Breast epithelium (tissue), 4 donors: Measurements from ENCODE around the gene GGN. TPM values are rescaled to one million over a fixed set of nuclear protein-coding genes. Genes with fewer than 3 reads are reported as not detected.

Experiments used
- DNase-seq, 2 donors: peaks; one replicate each; pipeline ENCODE4 v3.0.0-alpha.2; 2019; ENCODE audit warnings: low spot score in 2 of 2
- H3K27ac ChIP-seq, 2 donors: fragments of 200-600 bp; sonication (generic) in 1 of 2; one replicate each; pipeline ENCODE4 v1.5.1; 2016 to 2019; ENCODE audit warnings: mild to moderate bottlenecking in 1 of 2
- H3K27me3 ChIP-seq, 2 donors: fragments of 200-600 bp; sonication (generic) in 1 of 2; one replicate each; pipeline versions ENCODE4 v1.5.1 to v1.6.0; 2017 to 2019; ENCODE audit warnings: control low read depth in 1 of 2, mild to moderate bottlenecking in 1 of 2
- H3K36me3 ChIP-seq: fragments of 200-600 bp; one replicate; pipeline ENCODE4 v1.5.1; 2019
- H3K4me1 ChIP-seq, 2 donors: fragments of 200-600 bp; sonication (generic); one replicate each; pipeline ENCODE4 v1.5.1; 2016 to 2019; ENCODE audit warnings: control low read depth in 1 of 2
- H3K4me3 ChIP-seq, 3 donors: fragments of 200-600 bp; sonication (generic); 1 replicate in 2 of 3; 2 replicates in 1 of 3; pipeline ENCODE4 v1.5.1; 2016 to 2019; ENCODE audit warnings: mild to moderate bottlenecking in 3 of 3, moderate library complexity in 2 of 3
- H3K9me3 ChIP-seq, 2 donors: fragments of 200-600 bp; sonication (generic) in 1 of 2; one replicate each; pipeline ENCODE4 v1.5.1; 2016 to 2019; ENCODE audit warnings: control low read depth in 1 of 2
- POLR2A ChIP-seq: fragments of 450-650 bp; IDR thresholded peaks from one replicate; pipeline ENCODE4 v1.6.1; 2016; ENCODE audit warnings: antibody characterized with exemption, mild to moderate bottlenecking, moderate library complexity
- POLR2AphosphoS5 ChIP-seq, 3 donors: sonication (generic); formaldehyde crosslinking; IDR thresholded peaks; one replicate each; pipeline ENCODE4 v1.6.1; 2017; ENCODE audit warnings: antibody characterized with exemption in 3 of 3
- intact Hi-C: fragments of 100-400 bp; cut with DNase I; formaldehyde crosslinking; loops from one replicate; pipeline ENCODE4 v1.15.1; 2023; ENCODE audit warnings: low total_unique reads
- total RNA-seq, 3 donors: library from RNA; depleted of rRNA; stranded (reverse); fragments of >200 nt; gene quantifications; one replicate each; pipeline ENCODE4 v1.1.0, GENCODE V29; 2016
- TF ChIP-seq, protein P1 (sequence below), 3 donors: fragments of 450-650 bp; IDR thresholded peaks; one replicate each; pipeline ENCODE4 v1.5.1; 2016 to 2017; ENCODE audit warnings: antibody characterized with exemption in 3 of 3, mild to moderate bottlenecking in 3 of 3, moderate library complexity in 3 of 3

Gene GGN
- total RNA-seq, 3 donors from 2014 or later, result 0.16 to 0.44 (median 0.33) TPM

DNA sequence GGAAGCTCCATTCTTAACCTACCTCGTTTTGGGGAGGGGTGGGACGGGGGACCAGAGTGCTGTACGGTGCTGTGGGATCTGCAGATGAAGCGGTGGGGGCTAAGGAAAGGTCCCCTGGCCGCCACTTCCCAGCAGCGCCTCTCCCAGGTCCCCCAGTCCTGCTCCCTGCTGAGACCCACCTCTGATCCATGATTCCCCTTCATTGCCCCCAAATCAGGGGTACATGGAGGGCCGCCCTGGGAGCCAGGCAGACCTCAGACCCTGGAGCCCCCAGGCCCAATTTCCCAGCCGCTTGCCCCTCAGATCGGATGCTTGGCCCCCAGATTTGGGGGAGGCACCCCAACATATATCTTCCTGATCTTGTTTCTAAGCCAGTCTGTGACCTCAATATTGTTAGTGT is 11.2 kb upstream of the GGN start:
- intact Hi-C loops, result no loop called here
- Histone ChIP-seq H3K9me3 (no peaks in the 10 kb centered on the region), H3K4me1 (no peaks in the 10 kb centered on the region), H3K27ac (no peak overlapping the region), H3K27me3 (peaks cover 5 to 29% of the 10 kb centered on the region in 2 donors), H3K4me3 (no peak overlapping the region), H3K36me3 (no peaks in the 10 kb centered on the region)
- TF ChIP-seq, protein P1, sequence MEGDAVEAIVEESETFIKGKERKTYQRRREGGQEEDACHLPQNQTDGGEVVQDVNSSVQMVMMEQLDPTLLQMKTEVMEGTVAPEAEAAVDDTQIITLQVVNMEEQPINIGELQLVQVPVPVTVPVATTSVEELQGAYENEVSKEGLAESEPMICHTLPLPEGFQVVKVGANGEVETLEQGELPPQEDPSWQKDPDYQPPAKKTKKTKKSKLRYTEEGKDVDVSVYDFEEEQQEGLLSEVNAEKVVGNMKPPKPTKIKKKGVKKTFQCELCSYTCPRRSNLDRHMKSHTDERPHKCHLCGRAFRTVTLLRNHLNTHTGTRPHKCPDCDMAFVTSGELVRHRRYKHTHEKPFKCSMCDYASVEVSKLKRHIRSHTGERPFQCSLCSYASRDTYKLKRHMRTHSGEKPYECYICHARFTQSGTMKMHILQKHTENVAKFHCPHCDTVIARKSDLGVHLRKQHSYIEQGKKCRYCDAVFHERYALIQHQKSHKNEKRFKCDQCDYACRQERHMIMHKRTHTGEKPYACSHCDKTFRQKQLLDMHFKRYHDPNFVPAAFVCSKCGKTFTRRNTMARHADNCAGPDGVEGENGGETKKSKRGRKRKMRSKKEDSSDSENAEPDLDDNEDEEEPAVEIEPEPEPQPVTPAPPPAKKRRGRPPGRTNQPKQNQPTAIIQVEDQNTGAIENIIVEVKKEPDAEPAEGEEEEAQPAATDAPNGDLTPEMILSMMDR (IDR thresholded peaks at IDR 0.05), result no peak
- TF ChIP-seq POLR2A, result no peak
- no peak for TF ChIP-seq POLR2AphosphoS5 (IDR thresholded peaks at IDR 0.05)
- no peak for DNase-seq

DNA sequence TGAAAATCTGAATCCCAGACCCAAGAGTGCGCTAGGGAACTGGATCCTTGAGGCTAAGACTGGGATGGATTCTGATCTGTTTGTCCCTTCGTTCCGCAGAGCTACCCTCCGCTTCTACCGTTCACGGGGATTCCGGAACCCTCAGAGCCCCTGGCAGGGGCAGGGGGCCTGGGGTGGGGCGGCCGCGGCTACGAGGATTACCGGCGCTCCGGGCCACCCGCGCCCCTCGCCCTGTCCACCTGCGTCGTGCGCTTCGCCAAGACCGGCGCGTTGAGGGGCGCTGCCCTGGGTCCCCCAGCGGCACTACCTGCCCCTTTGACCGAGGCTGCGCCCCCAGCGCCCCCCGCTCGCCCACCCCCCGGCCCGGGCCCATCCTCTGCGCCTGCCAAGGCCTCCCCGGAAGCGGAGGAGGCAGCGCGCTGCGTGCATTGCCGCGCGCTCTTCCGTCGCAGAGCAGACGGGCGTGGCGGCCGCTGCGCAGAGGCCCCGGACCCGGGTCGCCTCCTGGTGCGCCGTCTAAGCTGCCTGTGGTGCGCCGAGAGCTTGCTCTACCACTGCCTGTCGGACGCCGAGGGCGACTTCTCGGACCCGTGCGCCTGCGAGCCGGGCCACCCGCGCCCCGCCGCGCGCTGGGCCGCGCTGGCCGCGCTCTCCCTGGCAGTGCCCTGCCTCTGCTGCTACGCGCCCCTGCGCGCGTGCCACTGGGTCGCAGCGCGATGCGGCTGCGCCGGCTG is 7.7 kb upstream of the GGN start:
- Histone ChIP-seq H3K9me3 (no peaks in the 10 kb centered on the region), H3K27me3 (peaks cover 5 to 29% of the 10 kb centered on the region in 2 donors), H3K27ac (no peak overlapping the region), H3K4me3 (peak overlapping the region in 2 of 3 donors; percentile 15 to 40), H3K4me1 (no peaks in the 10 kb centered on the region), H3K36me3 (no peaks in the 10 kb centered on the region)
- intact Hi-C loops, result no loop called here
- TF ChIP-seq POLR2A (no peak), POLR2AphosphoS5 (IDR thresholded peaks at IDR 0.05) (no peak)
- TF ChIP-seq, protein P1 (IDR thresholded peaks at IDR 0.05), result no peak
- no peak for DNase-seq

DNA sequence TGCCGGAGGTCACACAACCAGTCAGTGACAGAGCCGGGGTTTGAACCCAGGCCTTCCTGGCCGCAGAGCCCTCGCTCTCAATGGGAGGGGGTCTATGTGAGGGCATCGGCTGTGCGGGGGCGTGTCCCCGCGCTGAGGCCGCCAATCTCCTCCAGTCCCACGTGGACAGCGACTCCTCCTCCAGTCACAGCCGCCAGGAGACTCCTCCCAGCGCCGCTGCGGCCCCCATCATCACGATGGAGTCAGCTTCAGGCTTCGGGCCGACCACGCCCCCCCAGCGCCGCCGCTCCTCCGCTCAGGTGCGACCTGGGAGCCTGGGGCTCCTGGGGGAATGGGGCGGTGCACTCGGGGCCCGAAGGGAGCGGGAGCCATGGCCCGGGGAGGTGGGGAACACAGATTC is 6.7 kb upstream of the GGN start:
- no peak overlapping the region for H3K4me3 ChIP-seq
- DNase-seq, result no peak
- TF ChIP-seq, protein P1 (IDR thresholded peaks at IDR 0.05), result no peak
- TF ChIP-seq POLR2AphosphoS5 (IDR thresholded peaks at IDR 0.05) (no peak), POLR2A (no peak)
- no peaks in the 10 kb centered on the region for H3K36me3 ChIP-seq
- H3K27me3 ChIP-seq, result peaks cover 5 to 26% of the 10 kb centered on the region in 2 donors
- intact Hi-C loops, result no loop called here
- H3K4me1 ChIP-seq, result no peaks in the 10 kb centered on the region
- H3K27ac ChIP-seq, result no peak overlapping the region
- H3K9me3 ChIP-seq, result no peaks in the 10 kb centered on the region

DNA sequence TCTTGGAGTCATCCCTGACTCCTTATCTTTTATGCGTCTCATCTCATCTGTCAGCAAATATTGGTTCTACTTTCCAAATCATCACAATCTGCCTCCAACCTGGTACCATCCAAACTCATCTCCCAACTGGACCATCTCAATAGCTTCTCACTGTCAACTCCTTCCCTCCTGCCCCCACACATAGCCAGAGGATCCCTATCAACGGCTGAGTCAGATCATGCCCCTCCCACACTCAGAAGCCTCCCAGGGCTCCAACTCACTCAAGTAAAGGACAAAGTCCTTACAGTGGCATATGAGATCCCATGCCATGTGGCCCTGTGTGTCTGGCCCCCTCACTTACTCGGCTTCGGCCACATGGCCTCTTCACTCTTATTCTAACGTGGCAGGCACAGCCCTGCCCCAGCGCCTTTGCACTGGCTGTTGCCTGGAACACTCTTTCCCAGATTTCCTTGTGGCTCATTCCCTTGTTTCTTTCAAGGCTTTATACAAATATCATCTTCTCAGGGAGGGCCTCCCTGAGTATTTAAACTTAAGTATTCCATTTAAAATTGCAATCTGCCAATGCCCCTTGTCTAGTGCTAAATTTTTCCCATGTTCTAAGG is 5.0 kb upstream of the GGN start:
- Histone ChIP-seq H3K27me3 (peaks cover 5 to 21% of the 10 kb centered on the region in 2 donors), H3K9me3 (no peaks in the 10 kb centered on the region), H3K36me3 (no peaks in the 10 kb centered on the region), H3K4me3 (no peak overlapping the region), H3K27ac (no peak overlapping the region), H3K4me1 (no peaks in the 10 kb centered on the region)
- intact Hi-C loops, result no loop called here
- no peak for TF ChIP-seq POLR2A
- no peak for TF ChIP-seq POLR2AphosphoS5 (IDR thresholded peaks at IDR 0.05)
- TF ChIP-seq, protein P1 (IDR thresholded peaks at IDR 0.05), result no peak
- DNase-seq, result no peak

DNA sequence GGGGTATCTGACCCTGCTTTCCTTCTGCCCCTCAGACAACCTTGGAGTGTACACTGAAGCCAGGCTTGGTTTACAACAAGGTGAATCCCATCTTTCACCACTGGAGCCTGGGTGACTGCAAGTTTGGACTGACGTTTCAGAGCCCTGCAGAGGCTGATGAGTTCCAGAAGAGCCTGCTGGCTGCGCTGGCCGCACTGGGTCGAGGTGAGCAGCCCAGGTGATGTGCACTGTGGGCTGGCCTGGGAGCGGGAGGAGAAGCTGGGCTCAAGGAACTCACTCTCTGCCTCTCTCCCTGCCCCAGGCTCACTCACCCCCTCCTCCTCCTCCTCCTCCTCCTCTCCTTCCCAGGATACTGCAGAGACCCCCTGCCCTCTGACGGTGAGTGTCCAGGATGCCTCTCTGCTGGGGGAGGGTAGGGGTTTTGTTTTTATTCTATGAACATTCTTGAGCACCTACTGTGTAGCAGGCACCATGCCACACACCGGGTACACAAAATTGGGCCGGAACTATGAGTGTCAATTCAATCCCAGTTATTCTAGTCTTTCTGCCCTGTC is 4.2 kb upstream of the GGN start:
- intact Hi-C loops, result no loop called here
- TF ChIP-seq POLR2A (no peak), POLR2AphosphoS5 (IDR thresholded peaks at IDR 0.05) (no peak)
- TF ChIP-seq, protein P1 (IDR thresholded peaks at IDR 0.05), result no peak
- Histone ChIP-seq H3K9me3 (no peaks in the 10 kb centered on the region), H3K27me3 (peaks cover 5 to 20% of the 10 kb centered on the region in 2 donors), H3K4me3 (no peak overlapping the region), H3K36me3 (no peaks in the 10 kb centered on the region), H3K27ac (no peak overlapping the region), H3K4me1 (peaks cover 0 to 5% of the 10 kb centered on the region in 2 donors)
- no peak for DNase-seq
